MM.1S (cell line): ENCODE measurements around the gene DHX32.
"Not testable (repeated sequence)": the region's sequence is repeated elsewhere in the genome, so short reads cannot be mapped to it uniquely, and the experiment has no call there.

ENCODE experiments used
- DNase-seq: peaks from one replicate; pipeline ENCODE4 v3.0.0-alpha.2; 2015
- H2AFZ ChIP-seq: fragments of 300-600 bp; sonication (generic); 2 replicates; pipeline ENCODE4 v1.6.0; 2016; ENCODE audit warnings: antibody characterized with exemption, low read length
- H3F3A ChIP-seq: fragments of 300-600 bp; sonication (generic); 2 replicates; pipeline ENCODE4 v1.6.1; 2016; ENCODE audit warnings: mild to moderate bottlenecking, antibody characterized with exemption, low read length, moderate library complexity, mixed read lengths; ENCODE audit not compliant: insufficient read depth
- H3K27ac ChIP-seq: fragments of 300-600 bp; sonication (generic); 2 replicates; pipeline ENCODE4 v1.5.1; 2016; ENCODE audit warnings: mild to moderate bottlenecking, low read length
- H3K27me3 ChIP-seq: fragments of 300-600 bp; sonication (generic); replicated peaks from 2 replicates; pipeline ENCODE4 v1.6.0; 2016; ENCODE audit warnings: low read length; ENCODE audit not compliant: insufficient read depth
- H3K36me3 ChIP-seq: fragments of 300-600 bp; sonication (generic); replicated peaks from 2 replicates; pipeline ENCODE4 v1.6.1; 2016; ENCODE audit warnings: mild to moderate bottlenecking, low read length, mixed read lengths; ENCODE audit not compliant: insufficient read depth
- H3K4me1 ChIP-seq: fragments of 300-600 bp; sonication (generic); 2 replicates; pipeline ENCODE4 v1.6.1; 2016; ENCODE audit warnings: low read length, mixed read lengths
- H3K4me2 ChIP-seq: fragments of 300-600 bp; sonication (generic); 2 replicates; pipeline ENCODE4 v1.6.0; 2016; ENCODE audit warnings: low read depth, low read length
- H3K4me3 ChIP-seq: fragments of 300-600 bp; sonication (generic); 2 replicates; pipeline ENCODE4 v1.5.1; 2016; ENCODE audit warnings: low read length, mixed read lengths
- H3K79me2 ChIP-seq: fragments of 300-600 bp; sonication (generic); 2 replicates; pipeline ENCODE4 v1.6.1; 2016; ENCODE audit warnings: mixed run types, low read length, mixed read lengths
- H3K9ac ChIP-seq: fragments of 300-600 bp; sonication (generic); 2 replicates; pipeline ENCODE4 v1.6.1; 2016; ENCODE audit warnings: low read length, mixed read lengths
- H3K9me2 ChIP-seq: fragments of 300-600 bp; sonication (generic); replicated peaks from 2 replicates; pipeline ENCODE4 v1.6.1; 2016; ENCODE audit warnings: mild to moderate bottlenecking, low read length, mixed read lengths; ENCODE audit not compliant: insufficient read depth
- H3K9me3 ChIP-seq: fragments of 300-600 bp; sonication (generic); replicated peaks from 2 replicates; pipeline ENCODE4 v1.6.1; 2016; ENCODE audit warnings: mild to moderate bottlenecking, low read length, mixed read lengths; ENCODE audit not compliant: insufficient read depth
- H4K20me1 ChIP-seq: fragments of 300-600 bp; sonication (generic); 2 replicates; pipeline ENCODE4 v1.6.1; 2016; ENCODE audit warnings: mild to moderate bottlenecking, low read length, moderate library complexity, mixed read lengths; ENCODE audit not compliant: insufficient read depth
- CTCF ChIP-seq: fragments of 300-600 bp; sonication (generic); IDR thresholded peaks from 2 replicates; pipeline ENCODE4 v1.5.1; 2016; ENCODE audit warnings: antibody characterized with exemption, low read length, mixed read lengths
- EZH2 ChIP-seq: fragments of 300-600 bp; sonication (generic); optimal IDR thresholded peaks from 2 replicates; pipeline ENCODE3; 2017; ENCODE audit warnings: low read depth, mild to moderate bottlenecking, antibody characterized with exemption, low read length, mixed read lengths
- EZH2phosphoT487 ChIP-seq: fragments of 300-600 bp; sonication (generic); IDR thresholded peaks from 2 replicates; pipeline ENCODE4 v1.6.1; 2018; ENCODE audit warnings: antibody characterized with exemption, low read length

Gene DHX32

GRCh38 chr10:125894176-125894575 lies 13.1 kb upstream of the DHX32 start:
- not testable (repeated sequence) for H3K4me3 ChIP-seq, H3K9me2 ChIP-seq, H2AFZ ChIP-seq, H3F3A ChIP-seq, H3K4me2 ChIP-seq, H3K9me3 ChIP-seq, DNase-seq, H3K79me2 ChIP-seq, H3K9ac ChIP-seq, H3K27me3 ChIP-seq, H3K27ac ChIP-seq, H3K4me1 ChIP-seq, H3K36me3 ChIP-seq, H4K20me1 ChIP-seq

- not testable (repeated sequence) for H3K27ac ChIP-seq, DNase-seq, H4K20me1 ChIP-seq, H3K36me3 ChIP-seq, H3K4me3 ChIP-seq, H3F3A ChIP-seq, H3K9me2 ChIP-seq, H3K27me3 ChIP-seq, H2AFZ ChIP-seq, H3K79me2 ChIP-seq, H3K4me1 ChIP-seq, H3K9ac ChIP-seq, H3K4me2 ChIP-seq, H3K9me3 ChIP-seq
Measured at GRCh38 chr10:125892402-125892801, 11.3 kb upstream of the DHX32 start.

GRCh38 chr10:125889441-125889840 lies 8.3 kb upstream of the DHX32 start:
- not testable (repeated sequence) for H3K4me2 ChIP-seq, H3K36me3 ChIP-seq, H3K79me2 ChIP-seq, H3K4me1 ChIP-seq, DNase-seq, H2AFZ ChIP-seq, H3K9me2 ChIP-seq, H3K9ac ChIP-seq, H3K27ac ChIP-seq, H3K9me3 ChIP-seq, H3F3A ChIP-seq, H3K4me3 ChIP-seq, H3K27me3 ChIP-seq, H4K20me1 ChIP-seq

- TF ChIP-seq EZH2 (no peak), EZH2phosphoT487 (no peak), CTCF (no peak)
- Histone ChIP-seq H3K4me1 (no peaks in the 10 kb centered on the region), H3K79me2 (no peaks in the 10 kb centered on the region), H3K27me3 (no peaks in the 10 kb centered on the region), H3K4me3 (no peak overlapping the region), H3K9ac (no peak overlapping the region), H3K36me3 (no peaks in the 10 kb centered on the region), H3K9me3 (no peaks in the 10 kb centered on the region), H3F3A (no peaks in the 10 kb centered on the region), H3K27ac (no peak overlapping the region), H2AFZ (no peak overlapping the region), H3K4me2 (no peak overlapping the region), H4K20me1 (no peaks in the 10 kb centered on the region), H3K9me2 (no peaks in the 10 kb centered on the region)
- no peak for DNase-seq
Measured at GRCh38 chr10:125886914-125887512, 5.9 kb upstream of the DHX32 start.

GRCh38 chr10:125883211-125883610 lies 2.1 kb upstream of the DHX32 start:
- H3K9ac ChIP-seq = no peak overlapping the region
- H3K4me1 ChIP-seq = no peaks in the 10 kb centered on the region
- TF ChIP-seq EZH2phosphoT487 = no peak
- no peaks in the 10 kb centered on the region for H3F3A ChIP-seq
- H3K4me2 ChIP-seq = no peak overlapping the region
- H3K4me3 ChIP-seq = no peak overlapping the region
- no peaks in the 10 kb centered on the region for H3K79me2 ChIP-seq
- no peaks in the 10 kb centered on the region for H3K27me3 ChIP-seq
- no peaks in the 10 kb centered on the region for H4K20me1 ChIP-seq
- H3K9me3 ChIP-seq = no peaks in the 10 kb centered on the region
- H3K27ac ChIP-seq = no peak overlapping the region
- no peak for DNase-seq
- no peaks in the 10 kb centered on the region for H3K9me2 ChIP-seq
- H2AFZ ChIP-seq = no peak overlapping the region
- no peaks in the 10 kb centered on the region for H3K36me3 ChIP-seq
